GM19023 (cell line): Measurements from ENCODE around the gene SMG6.
"Not testable (repeated sequence)": the region's sequence is repeated elsewhere in the genome, so short reads cannot be mapped to it uniquely, and the experiment has no call there.

Experiments used
- ATAC-seq: cut with Tn5 transposase; IDR thresholded peaks from one replicate; pipeline ENCODE4 v1.9.1; 2021; ENCODE audit warnings: mild to moderate bottlenecking, moderate library complexity; ENCODE audit not compliant: unreplicated experiment

SMG6 gene

DNA sequence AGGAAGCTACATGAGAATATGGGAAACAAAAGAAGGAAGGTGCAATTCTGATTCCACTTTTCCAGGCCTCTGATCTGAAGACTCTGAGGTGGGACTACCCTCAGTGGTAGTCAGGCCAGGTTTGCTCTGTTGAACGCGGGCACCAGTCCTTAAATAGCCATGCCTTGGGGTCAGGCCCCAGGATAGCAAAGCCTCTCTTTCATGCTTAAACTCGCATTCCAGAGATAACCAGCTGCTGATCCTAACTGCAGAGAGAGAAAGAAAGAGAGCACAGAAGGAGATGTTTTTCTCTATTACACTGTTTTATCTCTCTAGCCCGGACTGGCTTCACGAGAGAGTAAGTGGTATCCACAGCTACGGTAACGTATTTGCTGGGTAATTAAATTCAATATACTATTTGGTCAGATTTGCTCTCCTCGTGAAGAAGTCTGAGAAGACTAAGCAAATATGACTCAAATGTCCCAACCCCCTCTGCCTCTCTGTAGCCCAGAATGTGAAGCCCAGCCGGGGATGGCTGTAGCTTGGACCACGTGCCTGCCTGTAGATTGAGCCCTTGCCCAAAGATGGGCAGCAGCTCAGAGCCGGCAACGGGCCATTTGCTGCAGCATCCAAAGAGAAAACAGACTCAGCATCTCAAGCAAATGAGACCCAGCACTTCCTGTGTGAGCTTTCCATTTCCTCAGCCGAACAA is 122.2 kb downstream of the SMG6 start:
- ATAC-seq = no peak

DNA sequence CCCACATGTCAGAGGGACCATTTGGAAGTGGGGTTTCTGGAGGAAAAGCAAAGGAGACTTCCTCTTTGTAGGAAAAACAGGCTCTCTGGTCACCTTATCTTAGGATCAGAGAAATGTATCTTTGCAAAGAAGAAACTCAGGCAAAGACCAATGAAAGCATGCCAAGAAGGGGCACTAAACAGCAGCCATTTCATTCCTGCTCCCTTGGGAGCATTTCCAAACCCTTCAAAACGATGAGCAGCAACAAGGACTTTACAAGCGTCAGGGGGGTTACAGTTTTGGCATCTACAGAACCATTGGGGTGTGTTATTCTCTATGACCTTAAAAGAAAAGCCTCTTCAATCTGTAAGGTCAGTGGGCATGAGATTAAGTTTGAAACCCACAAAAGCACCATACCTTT is 122.8 kb downstream of the SMG6 start:
- no peak for ATAC-seq

DNA sequence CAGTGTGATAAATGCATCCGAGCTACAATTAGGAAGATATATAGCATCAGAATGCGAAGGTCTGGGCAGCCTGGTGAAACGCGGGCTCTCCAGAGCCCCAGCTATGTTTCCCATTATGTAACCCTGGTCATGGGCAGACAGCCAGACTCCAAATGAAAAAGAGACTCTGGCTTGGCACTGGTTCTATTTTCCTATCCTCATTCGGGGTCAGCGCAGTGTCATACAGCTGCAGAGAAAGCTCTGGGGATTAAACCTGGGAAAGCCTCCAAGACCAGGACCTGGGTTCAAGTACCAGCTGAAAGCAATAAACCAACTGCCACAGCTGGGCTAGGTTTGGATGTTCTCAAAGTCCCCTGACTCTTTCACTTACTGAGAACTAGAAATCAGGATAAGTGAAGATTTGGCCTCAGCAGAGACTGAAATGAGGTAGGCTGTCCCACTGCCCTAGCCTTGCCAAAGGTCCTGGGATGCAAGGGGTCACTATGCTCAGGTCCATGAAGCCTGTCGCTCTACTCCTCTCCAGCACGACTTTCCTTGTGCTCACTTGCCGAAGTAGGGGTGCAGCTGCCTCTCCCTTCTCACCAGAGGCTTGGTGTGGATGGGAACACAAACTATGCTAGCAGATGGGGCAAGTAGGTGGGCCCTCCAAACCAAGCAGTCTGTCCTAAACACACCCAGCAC is 123.8 kb downstream of the SMG6 start:
- ATAC-seq = no peak

DNA sequence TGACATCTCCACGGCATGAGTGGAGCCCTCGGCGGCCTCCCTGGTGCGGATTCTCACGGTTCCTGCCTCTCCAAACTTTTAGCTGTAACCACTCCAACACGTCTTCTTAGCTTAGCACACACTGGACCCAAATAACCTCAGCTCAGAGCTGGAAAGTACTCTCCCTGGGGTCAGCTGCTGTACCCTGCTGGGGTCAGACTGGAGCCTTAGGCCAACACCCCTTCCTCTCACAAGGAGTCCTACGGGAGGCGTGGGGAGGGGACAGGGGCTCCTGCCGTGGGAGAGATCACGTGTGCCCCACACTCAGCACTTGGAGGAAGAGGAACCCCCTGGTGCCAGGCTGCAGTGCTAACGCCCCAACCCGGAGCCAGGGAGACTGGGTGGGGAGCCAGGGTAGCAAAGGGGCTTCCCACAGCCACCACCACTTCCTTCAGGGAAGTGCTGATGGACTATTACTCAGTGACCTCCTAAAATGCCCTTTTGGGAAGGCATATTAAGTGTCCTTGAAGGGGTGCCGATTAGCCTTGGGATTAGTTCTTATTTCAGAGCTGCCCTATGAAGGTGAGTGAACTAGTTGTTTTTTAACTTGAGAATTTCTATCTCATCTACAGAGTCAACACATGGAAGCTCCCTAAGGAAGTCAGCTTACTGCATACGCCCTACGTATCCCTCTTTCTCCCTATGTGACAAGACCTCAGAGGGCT is 124.6 kb downstream of the SMG6 start:
- ATAC-seq = no peak

DNA sequence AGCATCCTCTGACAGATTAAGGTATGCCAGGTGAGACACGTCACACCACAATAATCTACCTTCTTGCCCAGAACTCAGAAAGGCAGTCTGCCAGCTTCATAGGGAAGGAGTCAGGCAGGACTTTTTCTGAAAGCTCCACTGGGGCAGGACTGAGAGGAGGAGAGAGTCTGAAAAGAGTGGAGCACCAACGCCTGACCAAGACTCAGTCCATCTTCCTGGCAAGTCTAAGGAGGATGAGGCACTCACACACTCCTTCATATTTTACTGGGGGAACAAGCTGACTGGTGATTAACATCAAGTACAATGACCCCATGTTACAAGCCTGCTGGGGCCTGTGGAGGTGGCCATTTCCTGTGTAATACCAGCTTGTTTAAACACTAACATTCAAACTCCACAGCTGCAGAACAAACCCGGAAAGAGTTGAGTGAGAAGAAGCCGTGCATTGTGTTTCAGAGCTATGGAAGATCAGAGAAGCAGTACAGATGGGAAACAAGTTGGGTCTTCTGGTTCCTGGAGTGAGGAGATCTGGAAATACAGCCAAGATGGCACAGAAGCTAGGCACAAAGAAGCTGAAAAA is 126.3 kb downstream of the SMG6 start:
- no peak for ATAC-seq

DNA sequence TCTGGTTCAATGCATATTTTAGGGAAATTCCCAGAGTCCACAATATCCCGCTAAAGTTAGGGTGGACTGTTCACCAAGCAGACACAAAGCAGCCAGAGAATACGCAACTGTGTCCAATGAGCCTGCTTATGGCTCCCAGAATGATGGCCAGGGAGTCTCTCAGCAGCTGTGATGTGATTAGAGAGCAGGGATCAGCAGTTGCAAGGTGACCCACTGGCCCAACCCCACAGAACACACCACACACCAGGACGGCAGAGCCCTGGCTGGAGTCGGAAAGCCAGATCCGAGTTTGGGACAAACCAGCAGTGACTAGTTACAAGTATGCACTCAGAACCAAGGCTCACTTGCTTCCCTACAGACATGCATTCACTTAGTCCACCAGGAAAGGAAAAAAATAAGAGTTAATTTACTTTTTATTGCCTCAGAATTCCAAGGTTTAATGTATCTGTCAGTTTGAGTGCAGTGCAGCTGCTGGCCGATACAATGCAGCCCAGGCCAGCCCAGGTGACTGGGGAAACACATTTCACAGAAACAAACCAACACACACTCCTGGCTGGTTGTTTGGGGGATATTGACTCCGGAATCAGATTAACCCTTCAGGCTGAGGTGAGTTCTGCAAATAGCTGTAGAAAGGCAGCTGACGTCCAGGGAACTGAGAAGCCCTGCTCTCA is 127.0 kb downstream of the SMG6 start:
- ATAC-seq = no peak

DNA sequence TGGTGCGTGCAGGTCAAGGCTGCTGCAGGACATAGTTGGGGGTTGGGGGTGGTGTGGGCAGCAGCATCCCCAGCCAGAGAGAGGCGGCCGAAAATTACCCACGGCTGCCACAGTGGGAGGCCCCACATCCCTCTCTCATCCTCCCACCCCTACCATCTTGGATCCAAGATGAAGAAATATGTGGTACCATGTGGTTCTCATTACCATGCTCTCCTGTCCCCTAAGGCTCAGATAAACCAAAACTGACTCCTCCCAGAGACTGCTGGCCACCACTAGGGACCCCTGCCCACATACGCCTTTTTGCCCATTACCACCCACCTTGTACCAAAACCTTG is 128.3 kb downstream of the SMG6 start:
- ATAC-seq = no peak

DNA sequence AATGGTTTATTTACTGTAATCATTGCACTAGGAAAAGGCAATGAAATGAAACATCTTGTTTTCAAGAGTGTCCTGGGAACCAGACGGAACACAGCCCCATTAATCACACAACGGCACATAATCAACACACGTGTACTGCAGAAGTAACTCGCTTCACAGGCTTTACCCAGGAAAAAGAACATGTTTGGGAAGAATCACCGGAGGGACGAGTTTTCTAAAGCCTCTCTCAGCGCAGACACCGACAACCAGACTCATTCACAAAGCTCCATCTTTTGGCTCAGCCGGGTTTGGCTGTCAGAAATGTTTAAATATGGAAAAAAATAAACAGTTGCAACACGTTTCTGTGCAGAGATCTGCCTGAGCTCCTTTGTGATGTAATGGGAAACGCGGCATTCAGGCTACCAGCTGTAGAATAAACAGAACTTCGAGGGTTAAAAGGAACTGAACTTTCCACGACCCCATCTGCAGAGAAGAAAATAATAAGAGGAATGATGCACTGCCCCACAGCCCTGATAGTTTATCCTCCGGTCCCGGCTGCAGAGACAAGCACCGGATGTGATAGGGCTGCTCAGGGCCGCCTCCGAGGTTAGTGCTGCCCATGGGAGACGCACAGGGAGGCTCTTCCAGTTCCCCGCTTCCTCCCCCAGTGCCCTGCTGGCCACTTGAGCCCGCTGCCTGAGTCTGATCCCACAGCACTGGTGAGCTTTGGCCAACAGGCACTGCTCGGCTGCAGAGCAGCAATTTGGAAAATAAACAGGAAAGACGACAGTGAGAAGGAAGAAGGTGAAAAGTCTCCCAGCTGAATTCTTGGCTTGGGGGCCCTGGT is 128.9 kb downstream of the SMG6 start:
- no peak for ATAC-seq

DNA sequence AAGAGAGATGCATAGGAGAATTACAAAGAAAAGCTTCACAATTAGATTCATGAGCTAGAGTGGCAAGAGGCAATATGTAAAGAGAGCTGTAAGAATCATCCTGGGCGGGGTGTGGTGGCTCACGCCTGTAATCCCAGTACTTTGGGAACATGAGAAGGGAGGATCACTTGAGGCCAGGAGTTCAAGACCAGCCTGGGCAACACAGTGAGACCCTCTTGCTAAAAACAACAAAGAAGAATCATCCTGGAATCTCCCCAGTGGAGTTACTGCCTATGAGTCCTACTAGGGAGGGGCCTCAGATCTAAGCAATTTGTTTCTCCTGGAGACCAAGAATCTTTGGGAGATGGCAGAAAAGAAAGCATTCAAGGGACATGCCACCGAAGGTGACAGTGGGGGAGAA is 129.6 kb downstream of the SMG6 start:
- no peak for ATAC-seq

DNA sequence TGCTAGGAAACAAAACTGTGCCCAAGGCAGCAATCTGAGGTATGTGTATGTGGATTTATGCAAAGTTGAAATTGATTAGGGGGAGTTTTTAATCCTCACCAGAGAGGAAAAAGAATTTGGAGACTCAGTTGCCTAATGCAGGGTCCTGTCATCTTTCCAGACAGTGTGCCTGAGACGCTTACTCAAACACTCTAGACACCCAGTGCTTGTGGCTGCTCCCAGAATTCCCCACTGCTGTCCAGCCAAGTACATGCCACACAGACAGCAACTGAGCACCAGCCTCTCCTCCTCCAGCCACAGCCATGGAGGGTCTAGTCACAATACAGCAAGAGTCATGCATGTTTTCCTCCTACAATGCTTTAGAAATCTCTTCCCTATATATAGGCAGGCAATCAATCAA is 130.6 kb downstream of the SMG6 start:
- ATAC-seq = no peak

DNA sequence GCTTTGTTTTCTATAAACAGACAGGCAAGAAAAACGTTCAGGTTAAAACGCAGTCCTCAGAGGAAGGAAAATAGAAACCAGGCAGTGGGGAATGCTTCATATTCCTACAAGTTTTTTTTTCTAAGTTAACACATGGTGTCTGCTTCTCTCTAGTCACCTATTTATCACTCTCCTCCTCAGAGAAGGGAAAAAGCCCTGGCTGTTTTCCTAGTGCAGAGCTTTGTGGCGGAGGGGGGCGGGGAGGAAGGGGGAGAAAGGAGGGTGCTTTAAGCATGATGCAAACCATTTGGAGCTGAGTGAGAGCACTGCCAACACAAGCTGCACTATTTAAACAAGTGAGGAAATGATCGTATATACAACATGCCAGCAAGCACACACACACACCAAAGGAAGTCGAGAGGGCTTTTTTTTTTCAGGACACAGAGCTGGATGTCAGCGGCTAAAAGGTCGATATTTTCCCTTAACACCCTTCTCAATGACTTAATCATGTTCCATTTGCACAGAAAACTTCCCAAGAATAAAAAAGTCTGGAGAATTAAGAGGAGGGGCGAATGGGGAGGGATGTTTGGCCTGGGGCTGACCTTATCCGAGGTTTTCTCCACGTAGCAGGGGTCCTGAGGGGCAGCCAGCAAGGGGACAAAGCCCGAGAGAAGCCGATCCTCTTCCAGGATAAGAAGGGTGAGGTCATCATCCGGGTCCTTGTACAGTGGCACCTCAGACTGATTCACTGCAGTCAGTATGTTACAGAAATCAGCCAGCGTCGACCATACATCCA is 131.3 kb downstream of the SMG6 start:
- ATAC-seq = no peak

DNA sequence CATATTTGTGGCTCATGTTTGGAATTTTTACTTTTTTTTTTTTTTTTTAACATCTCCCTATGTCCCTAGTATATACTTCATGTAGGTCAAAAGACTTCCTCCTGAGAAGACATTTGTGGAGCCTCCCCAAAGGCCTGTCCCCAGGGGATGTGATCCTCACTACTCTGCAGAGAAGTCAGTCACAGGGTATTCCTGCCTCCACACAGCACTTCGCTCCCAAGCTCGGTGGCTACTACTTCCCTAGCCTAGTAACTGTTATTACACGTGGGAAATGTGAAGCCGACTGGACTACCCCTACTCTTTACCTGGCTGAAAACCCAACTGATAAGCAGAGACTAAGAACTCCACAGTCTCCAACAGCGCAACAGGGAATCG is 131.9 kb downstream of the SMG6 start:
- no peak for ATAC-seq

DNA sequence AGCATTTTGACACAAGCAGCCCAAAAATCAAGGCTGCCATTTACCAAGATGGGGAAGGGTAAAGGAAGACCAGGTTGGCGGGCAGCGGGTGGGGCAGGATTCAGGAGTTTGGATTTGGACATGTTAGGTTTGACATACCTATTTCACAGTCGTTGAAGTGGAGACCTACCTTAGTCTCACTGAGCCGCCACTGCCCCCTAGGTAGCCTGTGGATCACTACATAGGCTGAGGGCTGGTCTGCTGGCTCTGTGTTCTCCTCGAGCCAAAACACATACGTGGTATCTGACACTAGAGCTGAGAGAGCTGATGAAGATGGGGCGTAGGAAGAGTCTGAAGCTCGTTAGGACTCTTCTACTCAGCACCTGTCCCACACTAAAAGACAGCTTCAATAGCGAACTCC is 133.6 kb downstream of the SMG6 start:
- ATAC-seq = no peak

DNA sequence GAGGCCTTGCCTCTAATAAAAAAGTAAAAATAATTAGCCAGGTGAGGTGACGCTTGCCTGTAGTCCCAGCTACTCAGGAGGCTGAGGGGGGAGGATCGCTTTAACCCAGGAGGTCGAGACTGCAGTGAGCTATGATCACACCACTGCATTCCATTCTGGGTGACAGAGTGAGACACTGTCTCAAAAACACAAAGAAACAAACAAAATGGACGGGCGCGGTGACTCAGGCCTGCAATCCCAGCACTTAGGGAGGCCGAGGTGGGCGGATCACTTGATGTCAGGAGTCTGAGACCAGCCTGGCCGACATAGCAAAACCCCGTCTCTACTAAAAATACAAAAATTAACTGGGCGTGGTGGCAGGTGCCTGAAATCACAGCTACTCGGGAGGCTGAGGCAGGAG is 137.9 kb downstream of the SMG6 start:
- not testable (repeated sequence) for ATAC-seq

DNA sequence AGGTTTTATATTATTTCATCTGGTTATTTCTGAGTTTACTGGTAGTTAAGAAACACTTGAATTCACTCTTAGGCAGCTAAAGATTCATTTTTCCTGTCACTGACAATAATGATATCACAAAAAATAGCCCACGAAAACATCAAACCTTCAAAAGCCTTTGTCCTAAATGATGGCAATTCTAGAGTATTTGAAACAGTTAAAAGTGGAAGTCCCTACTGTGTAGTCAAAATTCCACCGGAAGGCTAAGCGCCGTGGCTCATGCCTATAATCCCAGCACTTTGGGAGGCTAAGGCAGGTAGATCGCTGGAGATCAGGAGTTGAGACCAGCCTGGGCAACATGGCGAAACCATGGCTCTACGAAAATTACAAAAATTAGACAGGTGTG is 145.2 kb downstream of the SMG6 start:
- no peak for ATAC-seq

DNA sequence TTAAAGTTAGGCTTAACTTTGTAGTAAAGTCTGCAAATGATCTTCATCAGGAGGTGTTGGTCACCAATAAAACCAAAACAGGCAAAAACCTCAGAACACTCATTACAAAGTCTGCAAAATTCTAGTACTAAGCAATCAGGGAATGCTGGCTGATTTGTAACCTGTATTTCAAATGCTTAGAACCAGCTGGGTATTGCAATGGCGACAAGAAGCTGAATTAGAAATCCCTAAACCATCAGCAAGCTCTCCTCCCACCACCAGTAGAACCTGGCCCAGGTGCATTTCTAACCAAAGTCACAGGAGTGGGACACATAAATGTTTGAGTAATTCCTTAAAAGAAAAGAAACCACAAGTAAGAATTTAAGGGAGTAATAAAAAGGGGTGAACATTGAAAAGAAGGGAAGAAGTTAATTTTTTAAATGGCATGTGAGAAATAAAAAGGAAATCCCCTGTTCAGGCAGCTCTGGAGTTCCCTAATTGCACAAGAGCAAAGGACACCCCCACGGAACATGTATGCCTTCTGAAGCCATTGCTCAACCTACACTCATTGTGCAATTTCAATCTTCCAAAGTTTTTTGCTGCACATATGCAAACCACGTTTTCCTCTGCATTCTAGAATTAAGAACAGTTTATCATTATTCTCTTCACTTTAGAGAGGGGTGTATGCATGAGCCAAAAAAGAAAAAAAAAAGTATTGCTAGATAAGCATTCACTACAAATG is 145.8 kb downstream of the SMG6 start:
- ATAC-seq = no peak

DNA sequence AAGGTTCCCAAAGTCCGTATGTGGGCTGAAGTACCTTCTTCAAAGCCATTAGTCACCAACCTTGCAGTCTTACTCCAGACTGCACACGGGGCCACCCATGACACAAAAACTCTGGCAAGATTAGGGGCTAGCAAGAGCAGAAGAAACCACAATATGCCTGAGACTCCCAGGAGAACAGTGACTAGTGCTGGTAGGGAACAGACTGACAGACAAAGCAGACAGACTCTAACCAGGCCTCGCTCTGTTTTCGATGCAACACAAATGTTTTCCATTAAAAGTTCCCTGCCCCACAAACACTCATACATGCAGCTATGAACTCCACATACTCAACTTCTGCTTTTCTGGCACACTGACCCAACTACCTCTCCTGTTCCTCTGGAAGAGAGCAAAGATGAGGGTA is 146.5 kb downstream of the SMG6 start:
- ATAC-seq = no peak

DNA sequence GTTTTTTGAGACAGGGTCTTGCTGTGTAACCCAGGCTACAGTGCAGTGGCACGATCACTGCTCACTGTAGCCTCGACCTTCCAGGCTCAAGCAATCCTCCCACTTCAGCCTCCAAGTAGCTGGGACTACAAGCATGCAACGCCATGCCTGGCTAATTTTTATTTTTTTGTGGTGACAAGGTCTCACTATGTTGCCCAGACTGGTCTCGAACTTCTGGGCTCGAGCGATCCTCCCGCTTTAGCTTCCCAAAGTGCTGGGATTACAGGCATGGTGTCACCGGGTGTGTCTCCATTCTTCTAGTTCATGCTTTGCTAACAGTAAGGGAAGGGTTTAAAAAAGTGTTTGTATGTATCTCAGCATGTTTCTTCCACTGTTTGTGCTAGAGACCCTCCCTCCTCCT is 146.9 kb downstream of the SMG6 start:
- ATAC-seq = no peak

DNA sequence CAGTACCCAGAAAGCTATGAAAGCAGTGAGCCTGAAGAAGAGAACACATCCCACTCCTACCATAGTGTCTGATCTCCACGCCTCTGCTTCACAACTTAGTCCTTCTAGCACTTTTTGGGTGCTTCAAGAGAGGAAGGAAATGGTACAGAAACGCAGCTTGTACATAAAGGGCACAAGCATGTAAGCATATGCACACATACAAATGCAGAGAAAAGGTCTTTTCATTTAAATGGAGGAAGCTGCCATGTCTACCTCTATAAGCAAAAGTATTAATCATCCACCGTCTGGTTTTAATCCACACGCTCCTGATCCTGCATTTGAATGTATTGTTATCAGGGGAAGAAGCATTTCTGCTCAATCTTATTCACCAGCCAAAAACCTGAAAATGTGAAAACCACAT is 148.0 kb downstream of the SMG6 start:
- ATAC-seq = no peak
